ENCODE data around the gene CCDC82.

Gene CCDC82

GRCh38 chr11:96389720-96390487 is at the start of gene CCDC82, which contains the start of gene JRKL:
CCDC82 (minus strand) TSS chr11:96389912; CDS start chr11:96384747, 5,165 bp downstream.
JRKL (plus strand) TSS chr11:96390013; CDS start chr11:96390650, 637 bp downstream.
- TF ChIP-seq GATA2 (IDR thresholded peaks at IDR 0.05; ENCODE audit: low read depth, low read length): no peak

GRCh38 chr11:96430668-96431067 is 41.0 kb upstream of the CCDC82 start:
- no peak for TF ChIP-seq GATA3 (IDR thresholded peaks at IDR 0.05; ENCODE audit: low read depth, low read length)
- TF ChIP-seq GATA2 (IDR thresholded peaks at IDR 0.05; ENCODE audit: low read depth, low read length): no peak

- TF ChIP-seq GATA2 (IDR thresholded peaks at IDR 0.05; ENCODE audit: low read depth, low read length) (no peak), GATA3 (IDR thresholded peaks at IDR 0.05; ENCODE audit: low read depth, low read length) (no peak)
Measured at GRCh38 chr11:96424693-96425092, 35.0 kb upstream of the CCDC82 start.

GRCh38 chr11:96413408-96413807 is 23.7 kb upstream of the CCDC82 start:
- TF ChIP-seq GATA2 (IDR thresholded peaks at IDR 0.05; ENCODE audit: low read depth, low read length): no peak

GRCh38 chr11:96412761-96413381 is 23.2 kb upstream of the CCDC82 start:
- no peak for TF ChIP-seq GATA2 (IDR thresholded peaks at IDR 0.05; ENCODE audit: low read depth, low read length)
- no peak for TF ChIP-seq GATA3 (IDR thresholded peaks at IDR 0.05; ENCODE audit: low read depth, low read length)

GRCh38 chr11:96400697-96401096 is 11.0 kb upstream of the CCDC82 start:
- TF ChIP-seq GATA3 (IDR thresholded peaks at IDR 0.05; ENCODE audit: low read depth, low read length) (no peak), GATA2 (IDR thresholded peaks at IDR 0.05; ENCODE audit: low read depth, low read length) (no peak)

- TF ChIP-seq GATA3 (IDR thresholded peaks at IDR 0.05; ENCODE audit: low read depth, low read length): no peak
- no peak for TF ChIP-seq GATA2 (IDR thresholded peaks at IDR 0.05; ENCODE audit: low read depth, low read length)
Measured at GRCh38 chr11:96397863-96398262, 8.2 kb upstream of the CCDC82 start.

GRCh38 chr11:96396637-96397036 is 6.9 kb upstream of the CCDC82 start:
- no peak for TF ChIP-seq GATA3 (IDR thresholded peaks at IDR 0.05; ENCODE audit: low read depth, low read length)
- TF ChIP-seq GATA2 (IDR thresholded peaks at IDR 0.05; ENCODE audit: low read depth, low read length): no peak

- no peak for TF ChIP-seq GATA3 (IDR thresholded peaks at IDR 0.05; ENCODE audit: low read depth, low read length)
- TF ChIP-seq GATA2 (IDR thresholded peaks at IDR 0.05; ENCODE audit: low read depth, low read length): no peak
Measured at GRCh38 chr11:96394773-96395172, 5.1 kb upstream of the CCDC82 start.

GRCh38 chr11:96393753-96394348 is 4.1 kb upstream of the CCDC82 start:
- TF ChIP-seq GATA2 (IDR thresholded peaks at IDR 0.05; ENCODE audit: low read depth, low read length) (no peak), GATA3 (IDR thresholded peaks at IDR 0.05; ENCODE audit: low read depth, low read length) (no peak)

GRCh38 chr11:96391698-96392307 is 2.1 kb upstream of the CCDC82 start:
- TF ChIP-seq GATA2 (IDR thresholded peaks at IDR 0.05; ENCODE audit: low read depth, low read length) (no peak), GATA3 (IDR thresholded peaks at IDR 0.05; ENCODE audit: low read depth, low read length) (no peak)

- TF ChIP-seq GATA2 (IDR thresholded peaks at IDR 0.05; ENCODE audit: low read depth, low read length) (no peak), GATA3 (IDR thresholded peaks at IDR 0.05; ENCODE audit: low read depth, low read length) (no peak)
Measured at GRCh38 chr11:96390488-96390792, 728 bp upstream of the CCDC82 start.

- no peak for TF ChIP-seq GATA3 (IDR thresholded peaks at IDR 0.05; ENCODE audit: low read depth, low read length)
Measured at GRCh38 chr11:96388891-96389719, 607 bp downstream of the CCDC82 start.

- TF ChIP-seq GATA2 (IDR thresholded peaks at IDR 0.05; ENCODE audit: low read depth, low read length) (no peak), GATA3 (IDR thresholded peaks at IDR 0.05; ENCODE audit: low read depth, low read length) (no peak)
Measured at GRCh38 chr11:96385187-96385586, 4.5 kb downstream of the CCDC82 start.

Measured in SH-SY5Y (cell line).